H7 (cell line): ENCODE data around the gene DRICH1. TPM values are rescaled to one million over a fixed set of nuclear protein-coding genes. Genes with fewer than 3 reads are reported as not detected.
A peak's percentile ranks its signal among the peaks of the same experiment; 100 is the strongest.
"Not testable (repeated sequence)": the region's sequence is repeated elsewhere in the genome, so short reads cannot be mapped to it uniquely, and the experiment has no call there.

Source experiments
- DNase-seq: peaks from one replicate; pipeline ENCODE4 v3.0.0; 2012
- H3K27me3 ChIP-seq: 2 replicates; pipeline ENCODE4 v1.6.0; 2011; ENCODE audit warnings: mild to moderate bottlenecking, low read length; ENCODE audit not compliant: control insufficient read depth, insufficient read depth
- H3K36me3 ChIP-seq: replicated peaks from 2 replicates; pipeline ENCODE4 v1.5.1; 2011; ENCODE audit warnings: low read length; ENCODE audit not compliant: control insufficient read depth, insufficient read depth
- H3K4me3 ChIP-seq: 2 replicates; pipeline ENCODE4 v1.5.1; 2011; ENCODE audit warnings: low read depth, mild to moderate bottlenecking, control low read depth, low read length, moderate library complexity; ENCODE audit not compliant: insufficient read depth
- total RNA-seq: library from RNA; depleted of rRNA; stranded (reverse); fragments of >200 nt; shearing (Covaris generic); gene quantifications from 2 replicates; pipeline ENCODE4 v1.2.3, GENCODE V29; 2014

Gene DRICH1
- total RNA-seq, 1 experiment from 2014 or later = not detected

DNA sequence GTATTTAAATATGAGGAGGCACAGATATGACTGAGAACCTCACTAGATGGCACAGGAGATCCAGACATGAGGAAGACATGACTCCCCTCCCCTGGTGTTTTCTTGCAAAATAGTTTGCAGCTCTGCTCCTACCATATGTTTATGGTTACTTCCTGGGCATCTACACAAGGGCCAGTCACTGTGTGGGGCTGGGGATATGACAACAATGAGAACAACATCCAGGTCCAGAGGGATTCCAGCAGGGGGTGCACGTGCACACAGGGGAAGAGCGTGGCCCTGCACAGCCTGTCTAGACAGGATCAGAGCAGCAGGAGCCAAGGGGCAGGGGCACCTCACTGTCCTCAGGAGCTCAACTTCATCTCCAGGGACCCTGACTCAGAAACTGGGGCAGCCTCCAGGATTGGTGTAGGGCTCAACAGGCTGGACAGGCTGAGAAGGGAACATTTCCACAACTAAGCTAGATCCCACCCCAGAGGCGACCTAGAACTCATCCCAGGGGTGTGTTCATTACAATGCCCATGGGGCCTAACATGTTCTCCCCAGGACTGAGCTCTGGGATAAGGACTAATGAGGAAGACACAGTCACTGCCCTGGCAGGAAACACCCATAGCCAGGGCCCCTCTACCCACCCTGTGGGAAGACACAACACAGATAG, 4.6 kb downstream of the DRICH1 start:
- not testable (repeated sequence) for DNase-seq, H3K36me3 ChIP-seq, H3K27me3 ChIP-seq, H3K4me3 ChIP-seq

DNA sequence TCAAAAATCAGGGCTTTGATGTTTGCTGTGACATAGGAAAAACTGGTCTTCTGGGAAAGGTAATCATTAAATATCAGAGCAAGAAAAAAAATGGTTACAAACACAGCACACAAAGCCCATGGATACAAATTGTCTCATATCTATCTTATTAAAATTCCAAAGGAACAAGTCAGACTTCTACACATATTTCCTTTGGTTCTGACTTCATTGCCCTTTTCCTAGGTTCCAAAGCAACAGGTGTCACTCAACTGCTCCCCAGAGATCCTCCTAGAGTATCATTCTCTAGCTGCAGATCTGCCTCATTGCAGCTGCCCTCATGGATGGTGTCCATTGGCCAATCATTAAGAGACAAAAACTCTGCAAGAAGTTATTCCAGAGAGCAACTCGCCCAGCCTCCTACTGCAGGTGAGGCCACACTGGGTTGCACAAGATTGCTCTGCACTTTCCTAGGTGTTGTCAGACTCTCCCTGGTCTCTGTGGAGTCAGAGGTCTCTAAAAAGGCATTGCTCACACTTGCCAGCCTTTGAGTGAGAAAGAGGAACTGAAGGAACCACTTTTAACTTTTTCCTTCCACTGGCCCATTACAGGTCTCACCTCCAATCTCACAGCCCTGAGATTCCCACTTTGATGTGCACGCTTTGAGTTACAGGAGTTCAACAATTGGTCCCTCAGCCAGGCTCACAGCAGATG, 5.7 kb downstream of the DRICH1 start:
- Histone ChIP-seq H3K4me3 (no peak overlapping the region), H3K36me3 (no peaks in the 10 kb centered on the region), H3K27me3 (no peaks in the 10 kb centered on the region)
- DNase-seq = no peak

DNA sequence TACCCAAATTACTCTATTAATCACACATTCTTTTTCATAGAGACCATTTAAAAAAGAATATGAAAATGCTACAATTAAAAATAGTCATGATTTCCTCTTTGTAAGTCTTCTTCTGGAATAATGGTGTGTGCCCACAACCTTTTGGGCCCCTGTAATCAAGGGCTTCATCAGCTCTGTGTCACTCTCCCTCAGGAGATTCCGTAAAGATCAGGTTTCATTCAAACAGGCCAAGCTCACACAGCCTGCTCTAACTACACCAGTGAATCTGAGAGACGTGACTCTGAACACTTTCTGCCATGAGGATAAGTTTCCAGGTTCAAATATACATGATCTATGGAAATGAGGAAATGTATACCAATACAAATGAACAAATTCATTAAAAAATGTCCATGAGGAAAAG, 9.5 kb downstream of the DRICH1 start:
- Histone ChIP-seq H3K4me3 (no peak overlapping the region), H3K36me3 (no peaks in the 10 kb centered on the region), H3K27me3 (no peaks in the 10 kb centered on the region)
- DNase-seq = no peak

DNA sequence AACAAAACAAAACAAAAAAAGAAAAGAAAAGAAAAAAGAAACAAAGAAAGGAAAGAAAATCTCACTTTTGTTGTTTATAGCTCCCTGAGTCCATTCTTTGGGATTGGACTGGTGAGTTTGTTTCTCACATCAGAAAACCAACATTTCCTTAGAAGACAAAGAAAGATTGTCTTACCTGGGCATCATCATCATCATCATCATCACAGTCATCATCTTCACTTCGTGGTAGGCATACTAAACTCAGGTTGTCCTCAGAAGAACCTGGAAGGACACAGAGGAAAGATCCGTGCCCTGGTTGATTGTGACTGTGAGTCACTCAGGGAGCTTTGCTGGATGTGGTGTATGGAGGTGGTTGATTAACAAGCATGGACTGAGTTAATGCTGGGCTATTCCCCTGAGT, 10.2 kb downstream of the DRICH1 start:
- not testable (repeated sequence) for DNase-seq, H3K36me3 ChIP-seq, H3K27me3 ChIP-seq, H3K4me3 ChIP-seq

DNA sequence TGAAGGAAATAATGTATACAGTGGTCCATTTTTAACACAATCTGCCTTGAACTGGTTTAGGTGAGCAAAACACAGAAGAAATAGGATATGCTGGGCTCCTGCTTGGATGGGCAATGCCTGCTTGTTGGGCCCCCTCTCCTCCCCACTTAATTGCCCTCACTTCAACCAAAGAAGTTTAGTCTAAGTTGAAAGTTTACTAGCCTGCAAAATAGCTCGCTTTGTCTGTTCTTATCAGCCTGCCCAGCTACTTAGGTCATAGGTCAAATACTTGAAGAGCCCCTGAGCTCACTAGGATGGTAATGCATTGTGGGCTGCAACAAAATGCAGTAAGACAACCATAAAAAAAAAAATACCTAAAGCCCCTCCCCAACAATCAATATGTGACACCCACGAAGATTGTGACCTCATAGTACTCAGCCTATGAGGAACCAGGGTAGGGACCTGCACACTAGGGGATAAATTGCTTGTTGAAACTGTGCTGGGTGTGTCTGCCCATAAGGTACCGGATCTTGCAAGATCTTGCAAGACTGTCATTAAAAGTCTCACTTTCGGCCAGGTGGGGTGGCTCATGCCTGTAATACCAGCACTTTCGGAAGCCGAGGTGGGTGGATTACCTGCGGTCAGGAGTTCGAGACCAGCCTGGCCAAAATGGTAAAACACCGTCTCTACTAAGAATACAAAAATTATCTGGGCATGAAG, 10.9 kb downstream of the DRICH1 start:
- DNase-seq = no peak
- Histone ChIP-seq H3K4me3 (no peak overlapping the region), H3K36me3 (no peaks in the 10 kb centered on the region), H3K27me3 (no peaks in the 10 kb centered on the region; the same call in 1 of the 2 replicates)

DNA sequence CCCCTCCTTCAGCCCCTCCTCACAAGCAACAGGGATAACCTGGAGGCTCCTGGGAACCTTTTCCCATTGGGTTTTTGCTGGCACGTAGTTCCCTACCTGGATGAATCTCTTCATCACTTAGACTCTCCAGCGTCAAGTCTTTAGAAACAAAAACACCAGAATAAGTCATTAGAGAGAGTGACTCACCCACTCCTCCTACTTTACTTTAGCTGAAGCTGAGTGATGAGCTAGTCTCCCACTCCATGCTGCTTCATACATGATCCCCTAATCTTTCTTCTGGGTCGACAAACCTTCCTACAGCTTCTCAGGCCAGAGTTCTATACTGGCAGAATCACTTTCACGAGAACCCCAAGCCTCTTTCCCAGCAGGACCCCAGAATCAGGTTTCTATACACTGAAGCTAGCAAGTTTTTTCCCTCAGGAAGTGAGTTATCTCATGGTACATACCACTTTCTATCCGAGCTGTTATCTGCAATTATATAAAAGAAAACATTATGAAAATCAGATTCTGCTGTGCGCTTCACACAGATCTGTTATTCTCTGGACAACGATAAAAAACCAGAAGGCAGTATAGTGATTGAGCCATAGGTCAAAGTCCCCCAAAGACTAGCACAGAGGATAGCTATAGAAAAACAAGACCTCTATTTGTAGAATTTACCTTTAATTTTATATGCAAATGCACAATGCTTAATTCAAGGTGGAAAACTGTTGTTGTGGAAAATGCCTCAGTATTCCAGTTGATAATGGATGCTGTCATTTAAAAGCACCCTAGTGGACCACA, 18.7 kb downstream of the DRICH1 start:
- H3K4me3 ChIP-seq = no peak overlapping the region
- H3K36me3 ChIP-seq = no peaks in the 10 kb centered on the region
- DNase-seq = no peak
- H3K27me3 ChIP-seq = peaks cover 2% of the 10 kb centered on the region; the same call in 1 of the 2 replicates

DNA sequence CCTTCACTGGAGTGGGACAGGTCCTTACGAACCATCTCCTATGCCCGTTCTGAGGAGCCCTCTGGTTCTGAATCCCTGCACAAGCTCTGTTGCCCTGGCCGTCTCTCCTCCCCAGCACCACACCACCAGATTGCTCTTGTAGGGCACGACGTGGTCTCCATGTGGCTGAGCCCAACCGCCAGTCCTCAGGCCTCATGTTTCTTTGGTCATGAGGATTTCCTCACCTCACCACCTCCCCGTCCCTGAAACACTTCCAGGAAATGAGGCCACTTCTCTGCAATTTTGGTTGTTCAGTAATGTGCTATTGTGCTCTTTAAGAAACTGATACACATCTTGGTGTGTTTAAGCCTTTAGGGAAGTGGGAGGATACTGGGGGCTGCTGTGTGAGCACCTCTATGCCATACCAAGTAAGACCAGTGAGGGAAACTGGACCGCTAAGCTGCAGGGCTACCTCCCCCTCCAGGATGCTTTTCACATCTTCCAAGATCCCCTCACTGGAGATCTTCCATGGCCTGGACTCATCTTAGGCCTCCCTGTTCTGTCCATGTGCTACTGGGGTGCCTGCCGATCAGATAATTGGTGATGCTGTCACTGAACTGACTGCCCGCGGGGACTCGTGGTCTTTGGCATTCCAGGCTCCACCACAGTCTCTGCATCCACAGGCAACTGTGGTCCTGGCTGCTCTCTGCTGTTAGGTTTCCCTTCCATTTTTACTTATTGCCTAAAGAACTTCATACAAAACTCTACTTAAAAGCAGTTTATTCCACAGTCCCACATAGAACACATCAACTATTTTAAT, 21.9 kb downstream of the DRICH1 start:
- Histone ChIP-seq H3K36me3 (no peaks in the 10 kb centered on the region), H3K27me3 (no peaks in the 10 kb centered on the region), H3K4me3 (no peak overlapping the region)
- DNase-seq = no peak

DNA sequence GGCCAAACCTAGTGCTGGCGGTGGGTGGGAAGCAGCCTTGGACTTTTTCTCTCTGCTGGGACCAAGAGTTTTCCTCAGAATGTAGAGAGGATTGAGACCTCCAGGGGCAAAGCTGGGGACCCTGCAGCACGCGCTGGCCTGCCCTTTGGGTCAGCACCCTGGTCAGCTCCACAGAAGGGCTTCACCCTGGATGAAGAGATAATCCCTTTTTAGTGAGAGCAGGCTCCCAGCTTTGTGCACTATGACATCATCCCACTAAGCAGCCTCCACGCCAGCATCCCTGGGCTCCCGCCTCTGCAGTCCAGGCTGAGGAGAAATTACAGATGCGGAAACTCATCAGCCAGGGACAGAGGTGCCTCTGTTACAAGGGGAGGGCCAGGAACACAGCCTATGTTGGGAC, 23.5 kb downstream of the DRICH1 start:
- H3K36me3 ChIP-seq = no peaks in the 10 kb centered on the region
- H3K4me3 ChIP-seq = no peak overlapping the region
- DNase-seq = peak; percentile 83
- H3K27me3 ChIP-seq = no peaks in the 10 kb centered on the region

DNA sequence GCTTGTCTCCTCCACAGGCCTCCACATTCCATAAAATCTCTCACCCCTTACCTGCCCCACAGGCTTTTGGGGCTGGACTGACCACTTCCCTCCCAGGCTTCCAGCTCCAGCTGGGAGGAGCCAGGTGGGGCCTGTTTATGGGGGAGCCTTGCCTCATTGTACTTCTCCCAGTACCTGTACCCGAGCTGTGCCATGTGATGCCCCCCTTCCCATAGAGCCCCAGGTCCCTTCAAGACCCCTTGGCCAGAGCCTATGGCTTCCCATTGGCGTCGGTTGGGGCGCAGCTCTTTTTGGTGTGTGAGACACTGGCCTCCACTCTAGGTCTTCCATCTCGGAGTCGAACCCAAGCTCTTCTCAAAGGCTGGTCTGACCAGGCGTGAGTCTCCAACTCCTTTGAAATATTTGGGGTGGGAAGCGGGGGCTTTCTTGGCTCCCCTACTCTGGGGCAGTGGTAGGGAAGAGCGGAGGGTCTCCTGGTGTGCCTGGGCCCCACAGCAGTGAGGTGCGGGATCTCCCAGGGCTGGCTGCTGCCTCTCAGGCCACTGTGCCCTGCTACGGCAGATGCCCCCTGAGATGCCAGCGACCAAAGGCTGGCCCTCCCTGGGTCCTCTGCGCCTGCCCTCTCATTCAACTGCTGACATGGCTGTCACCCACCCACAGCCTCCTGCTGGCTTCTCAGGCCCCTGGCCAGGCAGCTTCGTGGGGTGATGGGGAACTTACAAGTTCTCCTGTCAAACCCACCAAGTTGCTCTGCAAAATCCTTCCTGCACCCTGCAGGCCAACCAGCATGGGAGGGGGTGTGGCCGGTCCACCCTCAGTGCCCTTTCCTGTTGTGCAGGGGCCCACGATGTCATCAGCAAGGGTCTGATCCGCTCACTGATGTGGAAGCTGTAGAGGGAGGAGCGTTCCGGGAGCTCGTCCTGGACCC, 25.7 kb downstream of the DRICH1 start:
- DNase-seq = peak; percentile 54
- no peaks in the 10 kb centered on the region for H3K36me3 ChIP-seq
- no peaks in the 10 kb centered on the region for H3K27me3 ChIP-seq
- H3K4me3 ChIP-seq = no peak overlapping the region

DNA sequence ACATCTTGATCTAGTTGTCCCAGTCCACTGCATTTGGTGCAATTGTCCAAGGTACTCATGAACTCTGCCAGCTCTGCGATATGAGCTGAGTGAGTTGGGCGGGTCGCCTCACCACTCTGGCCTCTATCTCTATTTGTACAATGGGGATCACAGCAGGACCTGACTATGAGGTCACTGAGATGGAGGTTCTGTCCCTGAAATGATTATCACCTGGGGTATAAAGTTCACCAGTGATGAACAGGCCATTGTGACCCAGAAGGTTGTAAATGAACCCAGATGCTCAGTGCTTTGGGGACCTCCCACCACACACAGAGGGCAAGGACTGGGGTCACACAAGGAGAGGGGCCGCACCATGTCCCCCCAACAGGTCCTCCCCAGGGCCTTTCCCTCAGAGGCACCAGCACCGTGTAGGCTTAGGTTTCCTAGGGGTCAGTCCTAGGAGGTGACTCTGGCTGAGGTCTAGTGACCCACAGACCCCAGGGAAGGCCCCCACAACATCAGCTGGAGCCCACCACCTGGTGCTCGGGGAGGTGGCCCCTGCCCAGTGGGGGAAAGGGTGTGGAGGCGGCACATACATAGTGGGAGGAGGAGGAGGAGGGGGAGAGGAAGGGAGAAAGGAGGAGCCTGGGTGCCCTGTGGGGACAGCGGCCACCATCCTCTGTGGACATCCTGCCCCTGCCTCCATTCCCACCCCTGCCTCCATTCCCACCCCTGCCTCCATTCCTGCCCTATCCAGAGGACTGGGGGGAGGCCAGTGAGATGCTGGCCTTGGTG, 27.0 kb downstream of the DRICH1 start:
- no peaks in the 10 kb centered on the region for H3K36me3 ChIP-seq
- peak; percentile 29 for DNase-seq
- no peaks in the 10 kb centered on the region for H3K27me3 ChIP-seq
- no peak overlapping the region for H3K4me3 ChIP-seq

DNA sequence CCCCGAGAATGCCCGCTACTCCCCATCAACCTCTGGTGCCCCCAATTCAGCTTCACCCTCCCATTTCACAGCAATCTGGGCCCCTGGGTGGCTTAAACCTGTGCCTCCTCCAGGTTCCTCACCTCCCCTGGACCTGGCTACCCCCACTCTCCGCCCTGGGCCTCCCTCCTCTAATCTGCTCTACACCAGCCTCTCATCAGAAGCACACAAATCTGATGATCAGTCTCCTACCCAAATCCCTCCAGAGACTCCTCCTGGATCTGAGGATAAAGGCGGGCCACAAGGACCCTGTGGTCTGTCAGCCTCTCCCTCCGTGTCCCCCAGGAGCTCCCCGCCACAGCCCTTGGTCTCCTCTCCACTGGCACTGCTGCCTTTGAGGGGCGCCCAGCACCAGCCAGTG, 28.9 kb downstream of the DRICH1 start:
- DNase-seq = peak; percentile 41
- Histone ChIP-seq H3K27me3 (no peaks in the 10 kb centered on the region), H3K36me3 (no peaks in the 10 kb centered on the region), H3K4me3 (no peak overlapping the region)

DNA sequence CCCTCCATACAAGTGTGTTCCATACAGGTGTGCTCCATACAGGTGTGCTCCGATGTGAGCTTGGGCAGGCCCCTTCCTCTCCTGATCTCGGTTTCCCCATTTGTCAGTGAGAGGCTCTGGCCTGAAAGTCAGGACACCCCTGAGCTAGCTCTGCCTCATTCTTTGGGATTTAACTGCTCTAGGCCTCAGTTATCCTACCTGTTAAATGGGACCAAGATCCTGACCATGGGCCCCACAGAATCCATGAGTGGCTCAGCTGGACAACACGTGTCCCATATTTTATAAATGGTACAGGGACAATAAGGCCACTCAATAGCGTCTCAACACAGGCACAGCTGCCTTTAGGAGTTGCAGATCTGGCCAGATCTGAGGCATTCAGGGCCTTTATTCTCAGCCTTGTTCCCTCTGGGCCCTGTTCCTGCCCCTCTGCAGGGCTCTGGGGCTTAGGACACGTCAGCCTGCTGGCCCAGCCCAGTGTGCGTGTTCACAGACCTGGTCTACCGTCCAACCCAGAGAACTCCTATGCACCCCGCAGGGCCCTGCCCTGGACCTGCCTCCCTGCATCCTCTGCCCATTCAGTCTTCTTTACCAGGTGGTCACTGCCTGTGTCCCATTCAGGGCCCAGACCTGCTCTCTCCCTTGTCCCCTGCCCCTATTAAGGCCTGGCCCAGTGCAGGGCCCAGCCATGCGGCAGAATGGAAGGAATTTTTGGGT, 33.2 kb downstream of the DRICH1 start:
- Histone ChIP-seq H3K36me3 (no peaks in the 10 kb centered on the region), H3K4me3 (no peak overlapping the region), H3K27me3 (no peaks in the 10 kb centered on the region)
- no peak for DNase-seq
